Coronary artery (tissue), 2 donors: ENCODE measurements around the gene TUT4.

ENCODE experiments used
- DNase-seq: peaks from one replicate; pipeline ENCODE4 v3.0.0-alpha.2; 2017; ENCODE audit warnings: low spot score
- H3K27ac ChIP-seq, 2 donors: fragments of 200-600 bp; sonication (generic); one replicate each; pipeline ENCODE4 v1.5.1; 2016 to 2019
- H3K4me3 ChIP-seq: fragments of 200-600 bp; sonication (generic); 2 replicates; pipeline ENCODE4 v1.5.1; 2016; ENCODE audit warnings: mild to moderate bottlenecking, moderate library complexity
- TF ChIP-seq, protein P1 (sequence below): fragments of 200-600 bp; sonication (generic); IDR thresholded peaks from one replicate; pipeline ENCODE4 v1.5.1; 2019; ENCODE audit warnings: antibody characterized with exemption

The TUT4 gene

GRCh38 chr1:52487632-52488031 lies 65.3 kb downstream of the TUT4 start:
- TF ChIP-seq, protein P1, sequence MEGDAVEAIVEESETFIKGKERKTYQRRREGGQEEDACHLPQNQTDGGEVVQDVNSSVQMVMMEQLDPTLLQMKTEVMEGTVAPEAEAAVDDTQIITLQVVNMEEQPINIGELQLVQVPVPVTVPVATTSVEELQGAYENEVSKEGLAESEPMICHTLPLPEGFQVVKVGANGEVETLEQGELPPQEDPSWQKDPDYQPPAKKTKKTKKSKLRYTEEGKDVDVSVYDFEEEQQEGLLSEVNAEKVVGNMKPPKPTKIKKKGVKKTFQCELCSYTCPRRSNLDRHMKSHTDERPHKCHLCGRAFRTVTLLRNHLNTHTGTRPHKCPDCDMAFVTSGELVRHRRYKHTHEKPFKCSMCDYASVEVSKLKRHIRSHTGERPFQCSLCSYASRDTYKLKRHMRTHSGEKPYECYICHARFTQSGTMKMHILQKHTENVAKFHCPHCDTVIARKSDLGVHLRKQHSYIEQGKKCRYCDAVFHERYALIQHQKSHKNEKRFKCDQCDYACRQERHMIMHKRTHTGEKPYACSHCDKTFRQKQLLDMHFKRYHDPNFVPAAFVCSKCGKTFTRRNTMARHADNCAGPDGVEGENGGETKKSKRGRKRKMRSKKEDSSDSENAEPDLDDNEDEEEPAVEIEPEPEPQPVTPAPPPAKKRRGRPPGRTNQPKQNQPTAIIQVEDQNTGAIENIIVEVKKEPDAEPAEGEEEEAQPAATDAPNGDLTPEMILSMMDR: no peak
- no peak for DNase-seq
- Histone ChIP-seq H3K4me3 (no peak overlapping the region), H3K27ac (no peak overlapping the region)

DNA sequence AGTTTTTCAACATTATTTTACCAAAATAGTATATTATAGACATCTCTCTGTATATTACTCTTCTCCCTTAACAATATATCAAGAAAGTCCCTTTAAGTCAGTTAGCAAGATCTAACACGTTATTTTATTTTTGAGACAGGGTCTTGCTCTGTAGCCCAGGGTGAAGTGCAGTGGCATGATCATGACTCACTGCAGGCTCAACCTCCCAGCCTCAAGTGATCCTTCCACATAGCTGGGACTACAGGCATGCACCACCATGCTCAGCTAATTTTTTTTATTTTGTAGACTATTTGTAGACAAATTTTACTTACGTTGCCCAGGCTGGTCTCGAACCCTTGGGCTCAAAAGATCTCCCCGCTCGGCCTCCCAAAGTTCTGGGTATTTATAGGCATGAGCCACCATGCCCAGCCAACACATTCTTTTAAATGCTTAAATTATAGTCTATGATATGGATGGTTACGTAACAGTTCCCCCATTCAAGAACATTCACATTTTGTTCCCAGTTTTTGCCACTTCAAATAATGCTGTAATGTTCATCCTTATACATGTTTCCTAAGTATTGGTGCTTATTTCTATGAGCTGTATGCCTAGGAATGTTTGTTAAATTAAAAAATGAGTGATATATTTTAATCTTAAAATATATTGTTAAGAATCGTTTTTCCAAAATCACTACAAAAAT lies 70.4 kb downstream of the TUT4 start:
- TF ChIP-seq, protein P1: no peak
- Histone ChIP-seq H3K4me3 (no peak overlapping the region), H3K27ac (no peak overlapping the region)
- no peak for DNase-seq

GRCh38 chr1:52479076-52479475 lies 73.8 kb downstream of the TUT4 start:
- TF ChIP-seq, protein P1: no peak
- no peak for DNase-seq
- H3K27ac ChIP-seq: no peak overlapping the region
- no peak overlapping the region for H3K4me3 ChIP-seq

- DNase-seq: no peak
- Histone ChIP-seq H3K27ac (no peak overlapping the region), H3K4me3 (no peak overlapping the region)
- TF ChIP-seq, protein P1: no peak
Observed at GRCh38 chr1:52477876-52478275, 75.0 kb downstream of the TUT4 start.

DNA sequence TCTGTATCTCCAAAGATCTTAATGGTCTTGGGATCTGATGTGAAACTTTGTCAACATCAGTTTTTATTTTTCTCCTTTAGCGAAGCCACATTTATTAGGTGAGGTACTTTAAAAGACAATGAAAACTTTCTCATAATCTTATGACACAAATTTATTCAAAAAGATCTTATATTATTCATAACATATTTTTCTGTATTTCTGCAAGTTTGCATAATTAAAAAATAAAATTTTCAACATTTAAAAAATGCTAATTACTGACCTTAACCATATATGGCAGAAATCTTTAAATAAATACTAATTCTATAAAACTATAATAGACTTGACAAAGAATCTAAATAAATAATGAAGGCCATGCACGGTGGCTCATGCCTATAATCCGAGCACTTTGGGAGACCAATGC lies 75.9 kb downstream of the TUT4 start:
- H3K27ac ChIP-seq: no peak overlapping the region
- no peak overlapping the region for H3K4me3 ChIP-seq
- no peak for DNase-seq
- TF ChIP-seq, protein P1: no peak

- no peak overlapping the region for H3K4me3 ChIP-seq
- no peak for DNase-seq
- H3K27ac ChIP-seq: no peak overlapping the region
- TF ChIP-seq, protein P1: no peak
Observed at GRCh38 chr1:52474807-52475206, 78.1 kb downstream of the TUT4 start.

GRCh38 chr1:52473039-52473438 lies 79.9 kb downstream of the TUT4 start:
- Histone ChIP-seq H3K27ac (no peak overlapping the region), H3K4me3 (no peak overlapping the region)
- no peak for DNase-seq
- TF ChIP-seq, protein P1: no peak
